Medulla oblongata (tissue), 1 donor: ENCODE results near the gene FYN.

Source experiments
- DNase-seq: peaks from one replicate; pipeline ENCODE4 v3.0.0-alpha.2; 2015; ENCODE audit errors: extremely low spot score

The FYN gene

GRCh38 chr6:111709615-111710398 is 163.4 kb downstream of the FYN start:
- DNase-seq = peak; percentile 95

GRCh38 chr6:111709201-111709600 is 164.1 kb downstream of the FYN start:
- DNase-seq = no peak

GRCh38 chr6:111707773-111708172 is 165.5 kb downstream of the FYN start:
- no peak for DNase-seq

- DNase-seq = no peak
Observed at GRCh38 chr6:111706841-111707391, 166.3 kb downstream of the FYN start.

GRCh38 chr6:111703723-111704122 is 169.5 kb downstream of the FYN start:
- no peak for DNase-seq

- DNase-seq = no peak
Observed at GRCh38 chr6:111702268-111702667, 171.0 kb downstream of the FYN start.

- DNase-seq = no peak
Observed at GRCh38 chr6:111701146-111701545, 172.1 kb downstream of the FYN start.

- DNase-seq = no peak
Observed at GRCh38 chr6:111700135-111700690, 173.0 kb downstream of the FYN start.

GRCh38 chr6:111699123-111699522 is 174.1 kb downstream of the FYN start:
- no peak for DNase-seq

- DNase-seq = no peak
Observed at GRCh38 chr6:111696814-111697213, 176.4 kb downstream of the FYN start.

- DNase-seq = no peak
Observed at GRCh38 chr6:111692327-111693164, 180.7 kb downstream of the FYN start.

GRCh38 chr6:111691345-111692225 is 181.7 kb downstream of the FYN start:
- DNase-seq = no peak

- no peak for DNase-seq
Observed at GRCh38 chr6:111689946-111690345, 183.3 kb downstream of the FYN start.

- DNase-seq = no peak
Observed at GRCh38 chr6:111689419-111689818, 183.8 kb downstream of the FYN start.

GRCh38 chr6:111688331-111688730 is 184.9 kb downstream of the FYN start:
- no peak for DNase-seq

GRCh38 chr6:111687652-111688051 is 185.6 kb downstream of the FYN start:
- no peak for DNase-seq

- DNase-seq = no peak
Observed at GRCh38 chr6:111686932-111687266, 186.4 kb downstream of the FYN start.

GRCh38 chr6:111686249-111686931 is 186.9 kb downstream of the FYN start:
- DNase-seq = no peak

GRCh38 chr6:111685526-111685925 is 187.7 kb downstream of the FYN start:
- DNase-seq = no peak

GRCh38 chr6:111685058-111685457 is 188.2 kb downstream of the FYN start:
- DNase-seq = no peak

GRCh38 chr6:111683749-111684267 is 189.4 kb downstream of the FYN start:
- DNase-seq = no peak
